ENCODE data around the gene KCNJ6. TPM values are rescaled to one million over a fixed set of nuclear protein-coding genes. Genes with fewer than 3 reads are reported as not detected.

Gene KCNJ6
- total RNA-seq, 4 donors from 2014 or later: 0.08 to 0.40 TPM; not detected in 2

GRCh38 chr21:37908691-37909090, 7.6 kb downstream of the KCNJ6 start:
- Histone ChIP-seq H3K4me3 (no peak overlapping the region), H3K36me3 (no peaks in the 10 kb centered on the region), H3K27ac (no peak overlapping the region), H3K27me3 (peaks cover 46% of the 10 kb centered on the region), H3K4me1 (no peaks in the 10 kb centered on the region), H3K9me3 (no peaks in the 10 kb centered on the region)
- TF ChIP-seq EP300 (IDR thresholded peaks at IDR 0.05): no peak
- no peak for TF ChIP-seq POLR2AphosphoS5 (IDR thresholded peaks at IDR 0.05)
- TF ChIP-seq CTCF (IDR thresholded peaks at IDR 0.05): no peak
- no peak for TF ChIP-seq POLR2A (IDR thresholded peaks at IDR 0.05)
- ATAC-seq: no peak
- 71 to 84% methylated on average over 2 of the region's 2 CpGs for WGBS, 2 donors (ENCODE audit: low coverage in 1 of 2)

GRCh38 chr21:37907076-37907475, 9.2 kb downstream of the KCNJ6 start:
- TF ChIP-seq POLR2A (IDR thresholded peaks at IDR 0.05): no peak
- no peak for TF ChIP-seq CTCF (IDR thresholded peaks at IDR 0.05)
- no peak for TF ChIP-seq POLR2AphosphoS5 (IDR thresholded peaks at IDR 0.05)
- Histone ChIP-seq H3K27me3 (peaks cover 31% of the 10 kb centered on the region), H3K27ac (no peak overlapping the region), H3K4me1 (no peaks in the 10 kb centered on the region), H3K36me3 (no peaks in the 10 kb centered on the region), H3K9me3 (no peaks in the 10 kb centered on the region), H3K4me3 (no peak overlapping the region)
- ATAC-seq: no peak
- WGBS, 2 donors (ENCODE audit: low coverage in 1 of 2): 63 to 77% methylated on average over 4 of the region's 4 CpGs

- peaks cover 32% of the 10 kb centered on the region for H3K27me3 ChIP-seq
- no peaks in the 10 kb centered on the region for H3K9me3 ChIP-seq
- no peak for ATAC-seq
- no peaks in the 10 kb centered on the region for H3K4me1 ChIP-seq
- no peak overlapping the region for H3K27ac ChIP-seq
- TF ChIP-seq POLR2A (IDR thresholded peaks at IDR 0.05): no peak
- TF ChIP-seq EP300 (IDR thresholded peaks at IDR 0.05): no peak
- no peak for TF ChIP-seq POLR2AphosphoS5 (IDR thresholded peaks at IDR 0.05)
- no peak for TF ChIP-seq CTCF (IDR thresholded peaks at IDR 0.05)
- no peaks in the 10 kb centered on the region for H3K36me3 ChIP-seq
- WGBS, 2 donors (ENCODE audit: low coverage in 1 of 2): 75 to 81% methylated on average over 1 to 5 of the region's 5 CpGs
- no peak overlapping the region for H3K4me3 ChIP-seq
Observed at GRCh38 chr21:37905291-37905690, 11.0 kb downstream of the KCNJ6 start.

- Histone ChIP-seq H3K27me3 (peaks cover 32% of the 10 kb centered on the region), H3K9me3 (no peaks in the 10 kb centered on the region), H3K4me1 (no peaks in the 10 kb centered on the region), H3K4me3 (no peak overlapping the region), H3K36me3 (no peaks in the 10 kb centered on the region), H3K27ac (no peak overlapping the region)
- 45 to 80% methylated on average over 1 to 2 of the region's 4 CpGs for WGBS, 2 donors (ENCODE audit: low coverage in 1 of 2)
- ATAC-seq: no peak
- no peak for TF ChIP-seq POLR2A (IDR thresholded peaks at IDR 0.05)
- TF ChIP-seq POLR2AphosphoS5 (IDR thresholded peaks at IDR 0.05): no peak
- no peak for TF ChIP-seq EP300 (IDR thresholded peaks at IDR 0.05)
Observed at GRCh38 chr21:37904856-37905255, 11.4 kb downstream of the KCNJ6 start.

- Histone ChIP-seq H3K4me1 (no peaks in the 10 kb centered on the region), H3K9me3 (no peaks in the 10 kb centered on the region), H3K36me3 (no peaks in the 10 kb centered on the region), H3K4me3 (no peak overlapping the region), H3K27ac (no peak overlapping the region), H3K27me3 (peaks cover 28% of the 10 kb centered on the region)
- TF ChIP-seq EP300 (IDR thresholded peaks at IDR 0.05): no peak
- TF ChIP-seq POLR2AphosphoS5 (IDR thresholded peaks at IDR 0.05): no peak
- TF ChIP-seq CTCF (IDR thresholded peaks at IDR 0.05): no peak
- no peak for TF ChIP-seq POLR2A (IDR thresholded peaks at IDR 0.05)
- WGBS, 2 donors (ENCODE audit: low coverage in 1 of 2): 70 to 80% methylated on average over 2 of the region's 2 CpGs
- no peak for ATAC-seq
Observed at GRCh38 chr21:37903396-37903795, 12.9 kb downstream of the KCNJ6 start.
